Aorta (tissue), 5 donors: ENCODE measurements around the gene ELL2. TPM values are rescaled to one million over a fixed set of nuclear protein-coding genes. Genes with fewer than 3 reads are reported as not detected.

Source experiments
- ATAC-seq: fragments of 200-7000 bp; cut with Tn5 transposase; one replicate; pipeline ENCODE4 v1.9.1; 2022; ENCODE audit warnings: moderate library complexity; ENCODE audit not compliant: low FRiP score
- DNase-seq, 2 donors: peaks; one replicate each; pipeline ENCODE4 v3.0.0-alpha.2; 2020
- H3K27ac ChIP-seq, 2 donors: one replicate each; pipeline ENCODE4 v1.5.1; 2013; ENCODE audit warnings: low read length in 2 of 2, mild to moderate bottlenecking in 2 of 2, moderate library complexity in 2 of 2, control low read depth in 1 of 2, inconsistent platforms in 1 of 2, low read depth in 1 of 2
- H3K27me3 ChIP-seq, 2 donors: one replicate each; pipeline ENCODE4 v1.6.1; 2013; ENCODE audit warnings: control low read depth in 1 of 2, low read length in 1 of 2, mild to moderate bottlenecking in 1 of 2, moderate library complexity in 1 of 2; ENCODE audit not compliant: insufficient read depth in 2 of 2, control insufficient read depth in 1 of 2
- H3K36me3 ChIP-seq, 2 donors: one replicate each; pipeline ENCODE4 v1.6.1; 2013; ENCODE audit warnings: control low read depth in 1 of 2, low read length in 1 of 2, mild to moderate bottlenecking in 1 of 2; ENCODE audit not compliant: insufficient read depth in 2 of 2, control insufficient read depth in 1 of 2
- H3K4me1 ChIP-seq, 2 donors: one replicate each; pipeline ENCODE4 v1.6.1; 2013; ENCODE audit warnings: low read length in 2 of 2, control low read depth in 1 of 2, mild to moderate bottlenecking in 1 of 2, moderate library complexity in 1 of 2; ENCODE audit not compliant: insufficient read depth in 2 of 2, control insufficient read depth in 1 of 2
- H3K4me3 ChIP-seq, 2 donors: one replicate each; pipeline ENCODE4 v1.5.1; 2013; ENCODE audit warnings: low read length in 2 of 2, control low read depth in 1 of 2, mild to moderate bottlenecking in 1 of 2
- H3K9me3 ChIP-seq: one replicate; pipeline ENCODE4 v1.6.1; 2013; ENCODE audit warnings: mild to moderate bottlenecking, low read length; ENCODE audit not compliant: control insufficient read depth
- WGBS, 2 donors: extraction: QIAGEN DNeasy Blood & Tissue Kit; methylation state at CpG; one replicate each; pipeline ENCODE4 v1.1.7; 2013; 5-methylcytosine and 5-hydroxymethylcytosine counted together
- intact Hi-C, 2 donors: fragments of 100-400 bp; cut with DNase I; formaldehyde crosslinking; loops; one replicate each; pipeline versions ENCODE4 v1.14.2 to v1.15.0; 2022
- polyA plus RNA-seq, 2 donors: library from polyadenylated mRNA; stranded (reverse); fragments of 200-250 nt; gene quantifications; one replicate each; pipeline ENCODE4 v1.2.3, GENCODE V29; 2013
- total RNA-seq, 2 donors: library from RNA; stranded (reverse); fragmentation: NEBNext Ultra II Directional; extraction: Animal tissue kit (Norgen Biotek cat#: 25700); gene quantifications; one replicate each; pipeline ENCODE4 v1.2.1, GENCODE V29; 2021
- donor health status: healthy with polysubstance abuse.
- donor health status: Bipolar disorder and iron deficiency.
- donor health status: DM: no; HTN: no; CAD: no.
- donor health status: DM: no; HTN: no; CAD: no.
- donor health status: DM: yes; HTN: yes; CAD: no.

Gene ELL2
- total and polyA plus RNA-seq, 4 donors, result 36.6 to 207 (median 77.9) TPM

- no peaks in the 10 kb centered on the region for H3K36me3 ChIP-seq
- no peaks in the 10 kb centered on the region for H3K4me1 ChIP-seq
- H3K27ac ChIP-seq, result peak overlapping the region; percentile 94 to 96
- ATAC-seq, result peak; percentile 88
- peak overlapping the region; percentile 79 to 86 for H3K4me3 ChIP-seq
- peak; percentile 92 to 93 for DNase-seq
- H3K9me3 ChIP-seq, result no peaks in the 10 kb centered on the region
- intact Hi-C loops, result loop anchor here (1.0 to 10.0 kb wide), 8 partner anchors 56 to 375 kb away; no protein-coding TSS in a partner anchor
- 0 to 1% methylated on average over 86 to 90 of the region's 90 CpGs for WGBS, 2 donors
- H3K27me3 ChIP-seq, result no peaks in the 10 kb centered on the region
Measured at GRCh38 chr5:95960667-95961616, 709 bp downstream of the ELL2 start.

GRCh38 chr5:95959888-95960666 is 1.6 kb downstream of the ELL2 start:
- Histone ChIP-seq H3K4me1 (peaks cover 2 to 3% of the 10 kb centered on the region in 2 donors), H3K36me3 (no peaks in the 10 kb centered on the region), H3K27me3 (no peaks in the 10 kb centered on the region), H3K27ac (peak overlapping the region; percentile 94 to 96), H3K4me3 (peak overlapping the region; percentile 79 to 86), H3K9me3 (no peaks in the 10 kb centered on the region)
- WGBS, 2 donors, result 1 to 5% methylated on average over 26 of the region's 26 CpGs
- intact Hi-C loops, result loop anchor here (1.0 to 10.0 kb wide), 9 partner anchors 57 to 377 kb away; no protein-coding TSS in a partner anchor
- DNase-seq, result no peak
- ATAC-seq, result peak; percentile 26

GRCh38 chr5:95959051-95959887 is 2.4 kb downstream of the ELL2 start:
- DNase-seq (no peak), ATAC-seq (no peak)
- Histone ChIP-seq H3K4me3 (peak overlapping the region; percentile 79 to 86), H3K36me3 (no peaks in the 10 kb centered on the region), H3K27me3 (no peaks in the 10 kb centered on the region), H3K9me3 (no peaks in the 10 kb centered on the region), H3K27ac (peak overlapping the region in 1 of 2 donors; percentile 94), H3K4me1 (peaks cover 3% of the 10 kb centered on the region in 2 donors)
- intact Hi-C loops, result loop anchor here in 1 of 2 donors (2.0 kb wide), 1 partner anchor 378 kb away; no protein-coding TSS in a partner anchor
- WGBS, 2 donors, result 16 to 24% methylated on average over 9 of the region's 9 CpGs

- peak in 1 of 2 donors; percentile 74 for DNase-seq
- Histone ChIP-seq H3K36me3 (no peaks in the 10 kb centered on the region), H3K9me3 (no peaks in the 10 kb centered on the region), H3K27me3 (no peaks in the 10 kb centered on the region), H3K4me3 (peak overlapping the region; percentile 79 to 86), H3K27ac (peak overlapping the region in 1 of 2 donors; percentile 41), H3K4me1 (peaks cover 3% of the 10 kb centered on the region in 2 donors)
- WGBS, 2 donors, result 34 to 36% methylated on average over 3 of the region's 3 CpGs
- no peak for ATAC-seq
- intact Hi-C loops, result loop anchor here in 1 of 2 donors (2.0 kb wide), 1 partner anchor 378 kb away; no protein-coding TSS in a partner anchor
Measured at GRCh38 chr5:95958310-95959014, 3.2 kb downstream of the ELL2 start.

- intact Hi-C loops, result loop anchor here in 1 of 2 donors (2.0 kb wide), 1 partner anchor 379 kb away; no protein-coding TSS in a partner anchor
- WGBS, 2 donors, result 71 to 87% methylated on average over 3 of the region's 3 CpGs
- peak overlapping the region in 1 of 2 donors; percentile 86 for H3K4me3 ChIP-seq
- no peak overlapping the region for H3K27ac ChIP-seq
- DNase-seq (no peak), ATAC-seq (no peak)
- H3K9me3 ChIP-seq, result no peaks in the 10 kb centered on the region
- H3K4me1 ChIP-seq, result peaks cover 3% of the 10 kb centered on the region in 2 donors
- no peaks in the 10 kb centered on the region for H3K27me3 ChIP-seq
- no peaks in the 10 kb centered on the region for H3K36me3 ChIP-seq
Measured at GRCh38 chr5:95957561-95958203, 4.0 kb downstream of the ELL2 start.

GRCh38 chr5:95956900-95957293 is 4.8 kb downstream of the ELL2 start:
- intact Hi-C loops, result no loop called here
- no peaks in the 10 kb centered on the region for H3K9me3 ChIP-seq
- no peaks in the 10 kb centered on the region for H3K36me3 ChIP-seq
- H3K27me3 ChIP-seq, result no peaks in the 10 kb centered on the region
- H3K27ac ChIP-seq, result no peak overlapping the region
- H3K4me3 ChIP-seq, result no peak overlapping the region
- ATAC-seq (no peak), DNase-seq (no peak)
- H3K4me1 ChIP-seq, result peaks cover 3% of the 10 kb centered on the region in 2 donors

GRCh38 chr5:95956021-95956899 is 5.4 kb downstream of the ELL2 start:
- no peak overlapping the region for H3K27ac ChIP-seq
- no peaks in the 10 kb centered on the region for H3K27me3 ChIP-seq
- ATAC-seq (no peak), DNase-seq (no peak)
- peak overlapping the region; percentile 40 to 60 for H3K4me3 ChIP-seq
- H3K9me3 ChIP-seq, result no peaks in the 10 kb centered on the region
- H3K4me1 ChIP-seq, result peaks cover 3 to 6% of the 10 kb centered on the region in 2 donors
- 14 to 15% methylated on average over 2 of the region's 2 CpGs for WGBS, 2 donors
- intact Hi-C loops, result no loop called here
- no peaks in the 10 kb centered on the region for H3K36me3 ChIP-seq
